ENCODE results near the gene CNRIP1. TPM values are rescaled to one million over a fixed set of nuclear protein-coding genes. Genes with fewer than 3 reads are reported as not detected.

CNRIP1 gene
- 36.0 and 40.1 TPM in 2 replicates for total RNA-seq

GRCh38 chr2:68319398-68320117 lies at the start of gene CNRIP1:
TSS of gene CNRIP1 (minus strand) at chr2:68319949. CDS start at chr2:68319400, 549 bp downstream.

DNA sequence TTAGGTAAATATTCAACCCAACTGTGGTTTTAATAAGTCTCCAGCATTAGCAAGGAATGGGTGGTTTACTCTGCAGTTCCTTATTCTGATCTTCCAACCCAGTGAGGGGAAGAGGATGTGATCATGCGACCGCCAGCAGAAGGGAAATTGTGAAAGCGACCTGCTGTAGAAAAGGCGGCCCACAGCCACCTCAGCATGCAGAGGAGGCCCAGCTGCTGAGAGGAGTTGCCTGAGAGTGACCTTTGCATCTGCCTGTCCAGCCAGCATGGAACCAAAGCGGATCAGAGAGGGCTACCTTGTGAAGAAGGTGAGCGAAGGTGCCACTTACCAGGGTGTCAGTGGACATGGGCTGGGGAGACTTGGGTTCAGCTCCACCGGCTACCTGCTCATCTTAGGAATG lies 45.3 kb upstream of the CNRIP1 start, which contains the start of gene PLEK:
Gene PLEK (plus strand): TSS at position 196 of the 400 bp plus-strand sequence. CDS start 70 bp downstream, at position 266.

DNA sequence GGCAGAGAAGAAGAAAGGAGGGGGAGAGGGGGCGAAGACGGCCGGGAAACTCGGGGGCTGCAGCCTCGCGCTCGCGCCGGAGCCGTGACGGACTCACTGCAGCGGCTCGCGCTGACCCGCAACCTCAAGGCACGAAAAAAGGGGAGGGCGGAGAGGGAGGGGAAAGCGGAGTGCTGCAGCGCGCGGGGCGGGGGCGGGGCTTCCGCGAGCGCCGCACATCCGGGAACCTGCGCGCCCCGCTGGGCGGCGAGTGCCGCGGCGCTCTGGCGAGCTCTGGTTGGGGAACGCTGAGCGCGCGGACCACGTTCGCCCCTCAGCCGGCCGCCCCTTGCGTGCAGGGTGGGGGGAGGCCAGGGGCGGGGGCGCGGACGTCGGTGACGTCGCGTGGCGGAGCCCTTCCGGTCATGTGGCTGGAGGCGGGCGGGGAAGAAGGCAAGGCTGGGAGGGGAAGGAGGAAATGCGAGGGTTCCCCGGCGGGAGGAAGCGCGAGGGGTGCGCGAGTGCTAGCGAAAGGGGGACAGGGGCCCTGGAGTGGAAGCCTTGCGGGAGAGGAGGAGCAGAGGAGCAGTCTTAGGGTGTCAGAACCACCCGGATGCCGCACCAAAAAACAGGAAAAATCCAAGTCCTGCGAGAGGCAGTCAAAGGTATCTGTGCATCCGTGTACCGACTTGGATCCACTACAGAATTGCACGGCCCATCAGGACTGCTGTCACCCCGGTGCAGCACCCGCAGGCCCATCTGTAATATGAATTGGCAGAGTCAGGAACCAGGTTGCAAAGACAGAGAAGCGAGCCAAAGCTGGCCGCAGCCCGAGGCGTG lies 67.1 kb downstream of the CNRIP1 start, which contains the start of gene PPP3R1:
Gene PPP3R1 (minus strand): TSS at position 133 of the 819 bp plus-strand sequence. CDS start 405 bp downstream, outside the sequence.

Other genes with a start within 250 kb of the CNRIP1 start
- gene PNO1, start 162.1 kb downstream of the CNRIP1 start, total RNA-seq, result 9.6 and 17.2 TPM in 2 replicates
- gene PPP3R1, start 67.4 kb downstream of the CNRIP1 start, total RNA-seq, result 18.4 and 22.9 TPM in 2 replicates
- gene PLEK, start 45.3 kb upstream of the CNRIP1 start, total RNA-seq, result not detected in 2 replicates
- gene FBXO48, start 147.3 kb upstream of the CNRIP1 start, total RNA-seq, result 0.37 and 0.59 TPM in 2 replicates
- gene APLF, start 147.6 kb upstream of the CNRIP1 start, total RNA-seq, result 3.1 and 4.0 TPM in 2 replicates